Body of pancreas (tissue), 4 donors: ENCODE data around the gene FMNL2.
"Not testable (repeated sequence)": the region's sequence is repeated elsewhere in the genome, so short reads cannot be mapped to it uniquely, and the experiment has no call there.

Experiments
- POLR2A ChIP-seq, 3 donors: fragments of 450-650 bp; IDR thresholded peaks; one replicate each; pipeline ENCODE4 v1.6.1; 2016; ENCODE audit warnings: antibody characterized with exemption in 3 of 3, mild to moderate bottlenecking in 2 of 3
- TF ChIP-seq, protein P1 (sequence below), 7 experiments: fragments of 450-650 bp in 4 of 7; fragments of 200-600 bp in 3 of 7; sonication (generic) in 3 of 7; IDR thresholded peaks; one replicate each; pipeline ENCODE4 v1.5.1; 2016 to 2019; ENCODE audit warnings: antibody characterized with exemption in 7 of 7

DNA sequence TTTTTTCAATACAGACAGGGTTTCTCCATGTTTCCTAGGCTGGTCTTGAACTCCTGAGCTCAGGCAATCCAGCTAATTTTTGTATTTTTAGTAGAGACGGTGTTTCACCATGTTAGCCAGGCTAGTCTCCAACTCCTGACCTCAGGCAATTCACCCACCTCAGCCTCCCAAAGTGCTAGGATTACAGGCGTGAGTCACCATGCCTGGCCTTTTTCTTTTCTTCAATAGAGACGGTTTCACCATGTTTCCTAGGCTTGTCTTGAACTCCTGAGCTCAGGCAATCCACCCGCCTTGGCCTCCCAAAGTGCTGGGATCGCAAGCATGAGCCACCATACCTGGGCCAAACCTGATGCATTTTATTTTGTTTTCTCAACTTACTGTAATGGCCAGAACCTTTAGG is 9.8 kb upstream of the FMNL2 start:
- TF ChIP-seq, protein P1, sequence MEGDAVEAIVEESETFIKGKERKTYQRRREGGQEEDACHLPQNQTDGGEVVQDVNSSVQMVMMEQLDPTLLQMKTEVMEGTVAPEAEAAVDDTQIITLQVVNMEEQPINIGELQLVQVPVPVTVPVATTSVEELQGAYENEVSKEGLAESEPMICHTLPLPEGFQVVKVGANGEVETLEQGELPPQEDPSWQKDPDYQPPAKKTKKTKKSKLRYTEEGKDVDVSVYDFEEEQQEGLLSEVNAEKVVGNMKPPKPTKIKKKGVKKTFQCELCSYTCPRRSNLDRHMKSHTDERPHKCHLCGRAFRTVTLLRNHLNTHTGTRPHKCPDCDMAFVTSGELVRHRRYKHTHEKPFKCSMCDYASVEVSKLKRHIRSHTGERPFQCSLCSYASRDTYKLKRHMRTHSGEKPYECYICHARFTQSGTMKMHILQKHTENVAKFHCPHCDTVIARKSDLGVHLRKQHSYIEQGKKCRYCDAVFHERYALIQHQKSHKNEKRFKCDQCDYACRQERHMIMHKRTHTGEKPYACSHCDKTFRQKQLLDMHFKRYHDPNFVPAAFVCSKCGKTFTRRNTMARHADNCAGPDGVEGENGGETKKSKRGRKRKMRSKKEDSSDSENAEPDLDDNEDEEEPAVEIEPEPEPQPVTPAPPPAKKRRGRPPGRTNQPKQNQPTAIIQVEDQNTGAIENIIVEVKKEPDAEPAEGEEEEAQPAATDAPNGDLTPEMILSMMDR (IDR thresholded peaks at IDR 0.05): not testable (repeated sequence)
- TF ChIP-seq POLR2A (IDR thresholded peaks at IDR 0.05): not testable (repeated sequence)
